MM.1S (cell line): ENCODE data around the gene CASS4.
"Not testable (repeated sequence)": the region's sequence is repeated elsewhere in the genome, so short reads cannot be mapped to it uniquely, and the experiment has no call there.

Experiments used
- DNase-seq: peaks from one replicate; pipeline ENCODE4 v3.0.0-alpha.2; 2015
- H2AFZ ChIP-seq: fragments of 300-600 bp; sonication (generic); 2 replicates; pipeline ENCODE4 v1.6.0; 2016; ENCODE audit warnings: antibody characterized with exemption, low read length
- H3F3A ChIP-seq: fragments of 300-600 bp; sonication (generic); 2 replicates; pipeline ENCODE4 v1.6.1; 2016; ENCODE audit warnings: mild to moderate bottlenecking, antibody characterized with exemption, low read length, moderate library complexity, mixed read lengths; ENCODE audit not compliant: insufficient read depth
- H3K27ac ChIP-seq: fragments of 300-600 bp; sonication (generic); 2 replicates; pipeline ENCODE4 v1.5.1; 2016; ENCODE audit warnings: mild to moderate bottlenecking, low read length
- H3K27me3 ChIP-seq: fragments of 300-600 bp; sonication (generic); replicated peaks from 2 replicates; pipeline ENCODE4 v1.6.0; 2016; ENCODE audit warnings: low read length; ENCODE audit not compliant: insufficient read depth
- H3K36me3 ChIP-seq: fragments of 300-600 bp; sonication (generic); replicated peaks from 2 replicates; pipeline ENCODE4 v1.6.1; 2016; ENCODE audit warnings: mild to moderate bottlenecking, low read length, mixed read lengths; ENCODE audit not compliant: insufficient read depth
- H3K4me1 ChIP-seq: fragments of 300-600 bp; sonication (generic); 2 replicates; pipeline ENCODE4 v1.6.1; 2016; ENCODE audit warnings: low read length, mixed read lengths
- H3K4me2 ChIP-seq: fragments of 300-600 bp; sonication (generic); 2 replicates; pipeline ENCODE4 v1.6.0; 2016; ENCODE audit warnings: low read depth, low read length
- H3K4me3 ChIP-seq: fragments of 300-600 bp; sonication (generic); 2 replicates; pipeline ENCODE4 v1.5.1; 2016; ENCODE audit warnings: low read length, mixed read lengths
- H3K79me2 ChIP-seq: fragments of 300-600 bp; sonication (generic); 2 replicates; pipeline ENCODE4 v1.6.1; 2016; ENCODE audit warnings: mixed run types, low read length, mixed read lengths
- H3K9ac ChIP-seq: fragments of 300-600 bp; sonication (generic); 2 replicates; pipeline ENCODE4 v1.6.1; 2016; ENCODE audit warnings: low read length, mixed read lengths
- H3K9me2 ChIP-seq: fragments of 300-600 bp; sonication (generic); replicated peaks from 2 replicates; pipeline ENCODE4 v1.6.1; 2016; ENCODE audit warnings: mild to moderate bottlenecking, low read length, mixed read lengths; ENCODE audit not compliant: insufficient read depth
- H3K9me3 ChIP-seq: fragments of 300-600 bp; sonication (generic); replicated peaks from 2 replicates; pipeline ENCODE4 v1.6.1; 2016; ENCODE audit warnings: mild to moderate bottlenecking, low read length, mixed read lengths; ENCODE audit not compliant: insufficient read depth
- H4K20me1 ChIP-seq: fragments of 300-600 bp; sonication (generic); 2 replicates; pipeline ENCODE4 v1.6.1; 2016; ENCODE audit warnings: mild to moderate bottlenecking, low read length, moderate library complexity, mixed read lengths; ENCODE audit not compliant: insufficient read depth
- EZH2 ChIP-seq: fragments of 300-600 bp; sonication (generic); optimal IDR thresholded peaks from 2 replicates; pipeline ENCODE3; 2017; ENCODE audit warnings: low read depth, mild to moderate bottlenecking, antibody characterized with exemption, low read length, mixed read lengths
- EZH2phosphoT487 ChIP-seq: fragments of 300-600 bp; sonication (generic); IDR thresholded peaks from 2 replicates; pipeline ENCODE4 v1.6.1; 2018; ENCODE audit warnings: antibody characterized with exemption, low read length
- TF ChIP-seq, protein P1 (sequence below): fragments of 300-600 bp; sonication (generic); IDR thresholded peaks from 2 replicates; pipeline ENCODE4 v1.5.1; 2016; ENCODE audit warnings: antibody characterized with exemption, low read length, mixed read lengths

The CASS4 gene

GRCh38 chr20:56389807-56390206, 22.3 kb upstream of the CASS4 start:
- Histone ChIP-seq H3F3A (no peaks in the 10 kb centered on the region), H3K9me2 (no peaks in the 10 kb centered on the region), H3K36me3 (0 out of 2 replicates have a peak, but pooled peaks cover 7% of the 10 kb centered on the region), H4K20me1 (no peaks in the 10 kb centered on the region), H3K27me3 (no peaks in the 10 kb centered on the region), H3K9me3 (no peaks in the 10 kb centered on the region), H3K79me2 (peaks cover 84% of the 10 kb centered on the region), H2AFZ (no peak overlapping the region), H3K9ac (no peak overlapping the region), H3K27ac (no peak overlapping the region), H3K4me1 (peaks cover 8% of the 10 kb centered on the region), H3K4me3 (no peak overlapping the region), H3K4me2 (no peak overlapping the region)
- TF ChIP-seq, protein P1, sequence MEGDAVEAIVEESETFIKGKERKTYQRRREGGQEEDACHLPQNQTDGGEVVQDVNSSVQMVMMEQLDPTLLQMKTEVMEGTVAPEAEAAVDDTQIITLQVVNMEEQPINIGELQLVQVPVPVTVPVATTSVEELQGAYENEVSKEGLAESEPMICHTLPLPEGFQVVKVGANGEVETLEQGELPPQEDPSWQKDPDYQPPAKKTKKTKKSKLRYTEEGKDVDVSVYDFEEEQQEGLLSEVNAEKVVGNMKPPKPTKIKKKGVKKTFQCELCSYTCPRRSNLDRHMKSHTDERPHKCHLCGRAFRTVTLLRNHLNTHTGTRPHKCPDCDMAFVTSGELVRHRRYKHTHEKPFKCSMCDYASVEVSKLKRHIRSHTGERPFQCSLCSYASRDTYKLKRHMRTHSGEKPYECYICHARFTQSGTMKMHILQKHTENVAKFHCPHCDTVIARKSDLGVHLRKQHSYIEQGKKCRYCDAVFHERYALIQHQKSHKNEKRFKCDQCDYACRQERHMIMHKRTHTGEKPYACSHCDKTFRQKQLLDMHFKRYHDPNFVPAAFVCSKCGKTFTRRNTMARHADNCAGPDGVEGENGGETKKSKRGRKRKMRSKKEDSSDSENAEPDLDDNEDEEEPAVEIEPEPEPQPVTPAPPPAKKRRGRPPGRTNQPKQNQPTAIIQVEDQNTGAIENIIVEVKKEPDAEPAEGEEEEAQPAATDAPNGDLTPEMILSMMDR: no peak
- TF ChIP-seq EZH2 (no peak), EZH2phosphoT487 (no peak)
- no peak for DNase-seq

DNA sequence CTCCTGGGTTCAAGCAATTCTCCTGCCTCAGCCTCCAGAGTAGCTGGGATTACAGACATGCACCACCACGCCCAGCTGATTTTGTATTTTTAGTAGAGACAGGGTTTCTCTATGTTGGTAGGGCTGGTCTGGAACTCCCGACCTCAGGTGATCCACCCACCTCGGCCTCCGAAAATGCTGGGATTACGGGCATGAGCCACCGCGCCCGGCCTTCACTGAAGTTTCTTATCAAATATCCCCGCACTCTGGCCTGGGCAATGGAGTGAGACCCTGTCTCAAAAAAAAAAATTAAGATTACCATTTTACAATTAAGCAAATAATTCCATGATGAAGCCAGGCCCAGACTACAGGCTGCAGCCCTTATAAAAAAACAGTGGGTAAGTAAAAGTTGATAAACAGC, 21.7 kb upstream of the CASS4 start:
- not testable (repeated sequence) for H3K27ac ChIP-seq, H3K36me3 ChIP-seq, H3K9ac ChIP-seq

DNA sequence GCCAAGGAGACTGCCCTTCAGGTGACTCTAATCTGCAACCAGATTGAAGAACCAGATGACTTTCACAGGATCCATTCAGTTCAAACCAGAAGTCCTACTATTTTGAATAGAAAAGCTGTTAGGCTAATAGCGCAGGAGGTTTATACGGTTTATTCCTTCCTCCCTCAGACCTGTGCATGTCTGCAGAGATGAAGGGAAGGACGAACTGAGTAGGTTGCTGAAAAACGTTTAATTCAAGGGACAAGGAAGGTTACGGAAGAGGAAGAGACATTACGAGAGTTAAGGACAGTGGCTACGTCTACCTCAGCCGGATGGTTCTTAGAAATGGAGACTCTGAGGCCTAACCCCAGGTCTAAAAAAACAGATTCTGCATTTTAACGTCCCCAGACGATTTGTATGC, 21.0 kb upstream of the CASS4 start:
- H3K4me3 ChIP-seq: peak overlapping the region; percentile 97
- peaks cover 15% of the 10 kb centered on the region; the same call in 1 of the 2 replicates for H3K36me3 ChIP-seq
- H3K9ac ChIP-seq: peak overlapping the region; percentile 62
- H3K27me3 ChIP-seq: no peaks in the 10 kb centered on the region
- H3K4me2 ChIP-seq: peak overlapping the region; percentile 65
- DNase-seq: no peak
- H3K4me1 ChIP-seq: peaks cover 8% of the 10 kb centered on the region
- H2AFZ ChIP-seq: peak overlapping the region; percentile 79
- TF ChIP-seq, protein P1: no peak
- TF ChIP-seq EZH2 (no peak), EZH2phosphoT487 (no peak)
- H3K79me2 ChIP-seq: peaks cover 87% of the 10 kb centered on the region
- H4K20me1 ChIP-seq: no peaks in the 10 kb centered on the region
- H3K9me3 ChIP-seq: no peaks in the 10 kb centered on the region
- H3K27ac ChIP-seq: peak overlapping the region; percentile 90; the same call in 1 of the 2 replicates
- no peaks in the 10 kb centered on the region for H3F3A ChIP-seq
- no peaks in the 10 kb centered on the region for H3K9me2 ChIP-seq

More for the DNA sequence above, 21.7 kb upstream of the CASS4 start:
- not testable (repeated sequence) for H4K20me1 ChIP-seq, DNase-seq, H3K9me2 ChIP-seq, H3K27me3 ChIP-seq, H3F3A ChIP-seq, H2AFZ ChIP-seq, H3K9me3 ChIP-seq, H3K4me1 ChIP-seq
- Histone ChIP-seq H3K4me2 (peak overlapping the region; percentile 65; the same call in 1 of the 2 replicates), H3K79me2 (peaks cover 85% of the 10 kb centered on the region), H3K4me3 (peak overlapping the region; percentile 97; the same call in 1 of the 2 replicates)

GRCh38 chr20:56391596-56392131, 20.4 kb upstream of the CASS4 start:
- H3K4me2 ChIP-seq: peak overlapping the region; percentile 65
- no peaks in the 10 kb centered on the region for H3K9me2 ChIP-seq
- no peaks in the 10 kb centered on the region for H3K27me3 ChIP-seq
- no peak for TF ChIP-seq EZH2
- no peak for TF ChIP-seq EZH2phosphoT487
- TF ChIP-seq, protein P1: no peak
- H3K27ac ChIP-seq: peak overlapping the region; percentile 90; the same call in 1 of the 2 replicates
- peak overlapping the region; percentile 97 for H2AFZ ChIP-seq
- H3K4me3 ChIP-seq: peak overlapping the region; percentile 97
- H3K4me1 ChIP-seq: peaks cover 8% of the 10 kb centered on the region
- H3K79me2 ChIP-seq: peaks cover 82% of the 10 kb centered on the region
- no peaks in the 10 kb centered on the region for H3K9me3 ChIP-seq
- peaks cover 15% of the 10 kb centered on the region; the same call in 1 of the 2 replicates for H3K36me3 ChIP-seq
- H4K20me1 ChIP-seq: no peaks in the 10 kb centered on the region
- DNase-seq: no peak
- peak overlapping the region; percentile 80 for H3K9ac ChIP-seq
- H3F3A ChIP-seq: no peaks in the 10 kb centered on the region
